Measurements from ENCODE around the gene TAMM41. TPM values are rescaled to one million over a fixed set of nuclear protein-coding genes. Genes with fewer than 3 reads are reported as not detected.
A peak's percentile ranks its signal among the peaks of the same experiment; 100 is the strongest.

TAMM41 gene
- total RNA-seq, 1 experiment from 2014 or later, result 26.3 TPM

DNA sequence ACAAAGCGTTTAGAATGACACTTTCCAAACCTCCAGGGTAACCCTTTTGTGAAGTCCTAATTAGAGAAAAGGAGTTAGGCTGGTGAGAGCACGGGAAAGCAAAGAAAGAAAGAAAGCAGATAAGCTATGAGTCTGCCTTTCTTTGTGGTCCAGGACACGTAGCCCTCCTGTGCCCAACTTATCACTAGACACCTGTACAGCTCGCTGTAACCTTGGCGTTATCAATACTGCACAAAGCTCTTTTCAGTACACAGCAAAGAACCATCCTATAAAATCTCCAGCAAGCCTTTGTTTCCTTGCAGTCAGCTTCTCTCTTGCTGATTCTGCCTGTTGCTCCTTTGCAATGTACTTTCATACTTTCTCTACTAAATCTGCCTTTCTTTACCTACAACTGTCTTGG lies 6.8 kb upstream of the TAMM41 start:
- TF ChIP-seq, protein P1, sequence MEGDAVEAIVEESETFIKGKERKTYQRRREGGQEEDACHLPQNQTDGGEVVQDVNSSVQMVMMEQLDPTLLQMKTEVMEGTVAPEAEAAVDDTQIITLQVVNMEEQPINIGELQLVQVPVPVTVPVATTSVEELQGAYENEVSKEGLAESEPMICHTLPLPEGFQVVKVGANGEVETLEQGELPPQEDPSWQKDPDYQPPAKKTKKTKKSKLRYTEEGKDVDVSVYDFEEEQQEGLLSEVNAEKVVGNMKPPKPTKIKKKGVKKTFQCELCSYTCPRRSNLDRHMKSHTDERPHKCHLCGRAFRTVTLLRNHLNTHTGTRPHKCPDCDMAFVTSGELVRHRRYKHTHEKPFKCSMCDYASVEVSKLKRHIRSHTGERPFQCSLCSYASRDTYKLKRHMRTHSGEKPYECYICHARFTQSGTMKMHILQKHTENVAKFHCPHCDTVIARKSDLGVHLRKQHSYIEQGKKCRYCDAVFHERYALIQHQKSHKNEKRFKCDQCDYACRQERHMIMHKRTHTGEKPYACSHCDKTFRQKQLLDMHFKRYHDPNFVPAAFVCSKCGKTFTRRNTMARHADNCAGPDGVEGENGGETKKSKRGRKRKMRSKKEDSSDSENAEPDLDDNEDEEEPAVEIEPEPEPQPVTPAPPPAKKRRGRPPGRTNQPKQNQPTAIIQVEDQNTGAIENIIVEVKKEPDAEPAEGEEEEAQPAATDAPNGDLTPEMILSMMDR (IDR thresholded peaks at IDR 0.05; ENCODE audit: unreplicated experiment), result no peak
- Mint-ChIP-seq H3K4me1 (ENCODE audit: low read depth, unreplicated experiment) (no peaks in the 10 kb centered on the region), H3K4me3 (ENCODE audit: low read depth, unreplicated experiment) (no peak overlapping the region), H3K9me3 (ENCODE audit: low read depth, unreplicated experiment) (no peaks in the 10 kb centered on the region), H3K27me3 (ENCODE audit: unreplicated experiment) (peaks cover 49% of the 10 kb centered on the region), H3K36me3 (ENCODE audit: insufficient read depth, unreplicated experiment) (no peaks in the 10 kb centered on the region), H3K27ac (ENCODE audit: unreplicated experiment) (no peak overlapping the region)
- intact Hi-C loops (cut with micrococcal nuclease; ENCODE audit: unreplicated experiment), result loop anchor here (10.0 kb wide), 1 partner anchor 191 kb away; no protein-coding TSS in a partner anchor
- CTCF ChIA-PET, result interaction anchor here (0.7 kb wide), 1 partner anchor 736 kb away, joined by 3 read pairs; no protein-coding TSS in a partner anchor
- DNase-seq, result no peak
- no TSS peak for BruUV-seq (replicated peaks)

DNA sequence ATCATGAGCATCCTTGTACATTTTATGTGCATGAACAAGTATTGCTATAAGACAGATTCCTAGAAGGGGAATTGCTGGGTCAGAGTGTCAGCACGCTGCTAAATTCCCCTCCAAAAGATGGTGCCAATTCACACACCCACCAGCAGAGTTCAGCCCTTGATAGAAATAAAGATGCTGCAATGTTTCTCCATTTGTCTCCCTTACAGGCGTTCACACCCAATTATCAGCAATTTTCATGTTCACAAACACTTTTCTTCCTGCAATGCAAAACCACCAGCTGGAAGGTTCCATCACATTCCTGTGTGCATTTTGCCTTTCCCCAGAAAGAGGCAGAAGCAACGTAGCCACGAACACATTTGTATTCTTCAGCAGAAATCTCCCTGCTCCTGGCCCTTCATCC lies 3.3 kb upstream of the TAMM41 start:
- Mint-ChIP-seq H3K27me3 (ENCODE audit: unreplicated experiment) (peaks cover 49% of the 10 kb centered on the region), H3K4me1 (ENCODE audit: low read depth, unreplicated experiment) (peaks cover 5% of the 10 kb centered on the region), H3K27ac (ENCODE audit: unreplicated experiment) (no peak overlapping the region), H3K4me3 (ENCODE audit: low read depth, unreplicated experiment) (no peak overlapping the region), H3K36me3 (ENCODE audit: insufficient read depth, unreplicated experiment) (peaks cover 16% of the 10 kb centered on the region), H3K9me3 (ENCODE audit: low read depth, unreplicated experiment) (no peaks in the 10 kb centered on the region)
- CTCF ChIA-PET, result no interaction called here
- intact Hi-C loops (cut with micrococcal nuclease; ENCODE audit: unreplicated experiment), result loop anchor here (10.0 kb wide), 1 partner anchor 195 kb away; no protein-coding TSS in a partner anchor
- TF ChIP-seq, protein P1 (IDR thresholded peaks at IDR 0.05; ENCODE audit: unreplicated experiment), result no peak
- no peak for DNase-seq
- BruUV-seq (replicated peaks), result no TSS peak

DNA sequence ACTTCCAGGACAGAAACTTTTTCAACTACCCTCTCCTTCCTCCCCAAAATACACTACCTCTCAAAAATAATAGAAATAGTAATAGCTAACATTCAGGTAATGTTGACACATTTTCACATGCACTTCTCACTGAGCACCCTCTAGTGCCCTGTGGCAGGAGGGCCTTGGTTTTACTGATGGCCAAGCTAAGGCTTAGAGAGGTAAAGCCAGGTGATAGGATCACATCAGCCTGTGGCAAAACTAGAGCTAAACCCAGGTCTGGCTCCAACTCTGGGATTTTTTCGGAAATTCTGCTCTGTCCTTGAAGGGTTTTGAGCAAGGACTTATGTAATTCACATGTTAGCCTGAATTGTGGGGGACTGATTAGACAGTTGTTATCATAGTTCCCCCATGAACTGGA lies 922 bp upstream of the TAMM41 start:
- BruUV-seq (replicated peaks), result no TSS peak
- Mint-ChIP-seq H3K36me3 (ENCODE audit: insufficient read depth, unreplicated experiment) (peaks cover 16% of the 10 kb centered on the region), H3K27ac (ENCODE audit: unreplicated experiment) (no peak overlapping the region), H3K27me3 (ENCODE audit: unreplicated experiment) (peaks cover 31% of the 10 kb centered on the region), H3K9me3 (ENCODE audit: low read depth, unreplicated experiment) (no peaks in the 10 kb centered on the region), H3K4me1 (ENCODE audit: low read depth, unreplicated experiment) (peaks cover 12% of the 10 kb centered on the region), H3K4me3 (ENCODE audit: low read depth, unreplicated experiment) (peak overlapping the region; percentile 100)
- peak; percentile 17 for DNase-seq
- CTCF ChIA-PET, result no interaction called here
- intact Hi-C loops (cut with micrococcal nuclease; ENCODE audit: unreplicated experiment), result no loop called here
- TF ChIP-seq, protein P1 (IDR thresholded peaks at IDR 0.05; ENCODE audit: unreplicated experiment), result no peak

DNA sequence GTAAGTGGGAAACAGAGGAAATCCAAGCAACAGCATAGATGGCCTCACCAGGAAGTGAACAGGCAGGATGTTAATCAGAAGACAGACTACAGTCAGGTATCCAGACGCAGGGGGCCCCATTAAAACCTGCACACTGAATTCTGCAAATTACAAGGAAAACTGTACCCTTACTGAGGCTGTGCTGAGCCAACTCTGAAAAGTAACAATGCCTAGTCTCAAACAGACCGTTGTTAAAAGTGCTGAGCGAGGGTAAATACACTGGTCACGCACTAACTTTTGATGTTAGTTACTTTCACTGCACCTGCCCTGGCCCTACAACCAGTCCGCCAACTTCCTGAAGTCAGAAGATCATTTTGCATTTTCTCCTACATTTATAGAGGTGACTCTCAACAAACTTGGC lies 1.0 kb downstream of the TAMM41 start:
- DNase-seq, result peak; percentile 2
- TF ChIP-seq, protein P1 (IDR thresholded peaks at IDR 0.05; ENCODE audit: unreplicated experiment), result no peak
- Mint-ChIP-seq H3K36me3 (ENCODE audit: insufficient read depth, unreplicated experiment) (peaks cover 21% of the 10 kb centered on the region), H3K27ac (ENCODE audit: unreplicated experiment) (peak overlapping the region; percentile 96), H3K4me3 (ENCODE audit: low read depth, unreplicated experiment) (peak overlapping the region; percentile 100), H3K4me1 (ENCODE audit: low read depth, unreplicated experiment) (peaks cover 12% of the 10 kb centered on the region), H3K9me3 (ENCODE audit: low read depth, unreplicated experiment) (no peaks in the 10 kb centered on the region), H3K27me3 (ENCODE audit: unreplicated experiment) (peaks cover 16% of the 10 kb centered on the region)
- BruUV-seq (replicated peaks), result no TSS peak
- CTCF ChIA-PET, result no interaction called here
- intact Hi-C loops (cut with micrococcal nuclease; ENCODE audit: unreplicated experiment), result no loop called here
